GM12891 (cell line): ENCODE data around the gene ZC3H7A.

Experiments used
- POLR2A ChIP-seq: IDR thresholded peaks from 2 replicates; pipeline ENCODE4 v1.6.1; 2011; ENCODE audit warnings: low read depth, low read length, control low read depth
- TAF1 ChIP-seq: IDR thresholded peaks from 2 replicates; pipeline ENCODE4 v1.6.1; 2011; ENCODE audit warnings: low read depth, low read length, control low read depth

GRCh38 chr16:11796227-11797165 lies 562 bp downstream of the ZC3H7A start:
- TF ChIP-seq TAF1 (no peak), POLR2A (no peak)
